GM21528 (cell line): ENCODE measurements around the gene HOXD13.

Source experiments
- ATAC-seq: cut with Tn5 transposase; IDR thresholded peaks from one replicate; pipeline ENCODE4 v1.9.1; 2021; ENCODE audit warnings: mild to moderate bottlenecking, moderate library complexity; ENCODE audit not compliant: unreplicated experiment, low FRiP score

HOXD13 gene

GRCh38 chr2:176080540-176081375 lies 11.8 kb upstream of the HOXD13 start:
- no peak for ATAC-seq

DNA sequence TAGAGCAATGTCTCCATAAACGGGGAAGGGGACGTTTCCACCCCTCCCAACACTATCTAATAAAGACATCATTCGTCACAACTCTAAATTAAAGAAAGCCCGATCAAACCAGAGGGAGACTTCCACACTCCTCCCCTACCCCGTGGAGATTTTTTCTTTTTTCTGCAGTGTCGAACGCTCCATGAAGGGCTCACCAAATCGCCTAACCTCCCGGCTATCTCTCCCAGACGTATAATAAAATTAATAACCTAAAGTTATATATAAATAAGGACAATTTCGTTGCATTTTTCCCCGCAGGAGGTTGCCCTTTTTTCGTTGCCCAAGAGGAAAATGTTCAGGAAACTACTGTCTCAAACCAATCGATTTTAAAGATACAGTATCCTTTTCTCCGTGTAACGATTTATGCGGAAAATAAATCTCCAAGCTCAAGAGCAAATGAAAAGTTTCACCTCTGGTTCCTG lies 11.1 kb upstream of the HOXD13 start:
- no peak for ATAC-seq

GRCh38 chr2:176081837-176082524 lies 10.5 kb upstream of the HOXD13 start:
- no peak for ATAC-seq

- no peak for ATAC-seq
These were observed 10.0 kb upstream of the HOXD13 start for GRCh38 chr2:176082525-176082823.

GRCh38 chr2:176082824-176083751 lies 9.4 kb upstream of the HOXD13 start:
- ATAC-seq: no peak

GRCh38 chr2:176083796-176084261 lies 8.7 kb upstream of the HOXD13 start, which contains the start of gene EVX2:
Gene EVX2 (minus strand): TSS chr2:176083962. CDS start chr2:176083776, 186 bp downstream.
- ATAC-seq: no peak

DNA sequence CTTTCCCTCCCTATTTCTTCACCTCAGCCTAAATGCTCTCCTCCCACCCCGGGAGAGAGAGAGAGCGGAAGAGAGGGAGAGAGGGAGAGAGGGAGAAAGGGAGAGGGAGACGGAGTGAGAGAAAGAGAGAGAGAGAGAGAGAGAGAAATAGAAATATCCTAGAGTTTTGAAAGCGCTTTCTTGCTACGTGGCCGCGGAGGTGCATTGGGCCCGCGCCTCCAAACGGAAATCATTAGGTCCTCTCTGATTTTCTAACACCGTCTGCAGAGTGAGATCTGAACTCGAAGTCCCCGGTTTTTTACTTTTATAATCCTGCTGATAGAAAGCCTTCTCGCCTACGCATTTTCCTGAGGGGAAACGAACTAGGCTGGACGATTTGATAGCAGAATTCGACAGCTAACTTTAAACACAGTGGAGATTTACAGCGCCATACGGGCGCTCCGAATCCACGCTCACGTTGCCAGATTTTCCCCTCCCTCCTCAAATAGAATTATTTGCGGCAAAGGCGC lies 7.9 kb upstream of the HOXD13 start:
- ATAC-seq: no peak

DNA sequence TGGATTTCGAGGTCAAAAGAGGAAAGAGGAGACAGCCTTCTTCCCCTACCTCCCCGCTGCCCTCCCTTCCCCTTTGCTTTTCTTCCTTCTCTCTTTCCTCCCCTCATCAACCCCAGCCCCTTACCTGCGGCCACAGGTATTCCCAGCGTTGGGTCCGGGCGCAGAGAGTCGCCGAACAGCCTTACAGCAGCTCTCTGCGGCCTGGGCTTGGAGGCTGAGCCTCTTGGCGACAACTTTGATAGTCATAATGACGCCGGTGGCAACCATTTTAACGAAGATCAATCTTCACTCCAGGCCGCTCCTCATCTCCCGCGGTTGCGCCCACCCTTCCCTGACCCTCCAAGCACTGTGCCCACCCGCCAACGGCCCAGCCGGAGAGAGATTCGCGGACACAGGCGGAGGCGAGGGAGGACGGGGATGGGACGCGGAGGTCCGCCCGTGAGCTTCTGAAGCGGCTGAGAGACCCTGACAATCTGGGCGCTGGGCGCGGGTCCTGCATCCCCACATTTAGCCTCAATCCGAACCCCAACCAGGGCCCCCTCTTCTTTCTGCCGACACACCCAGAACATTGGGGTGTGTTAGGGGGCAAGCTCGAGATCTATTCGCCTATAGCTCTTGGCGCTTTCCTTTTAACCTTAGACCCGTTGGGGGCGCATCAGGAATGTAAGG lies 7.3 kb upstream of the HOXD13 start:
- no peak for ATAC-seq

GRCh38 chr2:176085861-176086771 lies 6.4 kb upstream of the HOXD13 start:
- ATAC-seq: no peak

- no peak for ATAC-seq
These were observed 5.0 kb upstream of the HOXD13 start for GRCh38 chr2:176087330-176088047.

DNA sequence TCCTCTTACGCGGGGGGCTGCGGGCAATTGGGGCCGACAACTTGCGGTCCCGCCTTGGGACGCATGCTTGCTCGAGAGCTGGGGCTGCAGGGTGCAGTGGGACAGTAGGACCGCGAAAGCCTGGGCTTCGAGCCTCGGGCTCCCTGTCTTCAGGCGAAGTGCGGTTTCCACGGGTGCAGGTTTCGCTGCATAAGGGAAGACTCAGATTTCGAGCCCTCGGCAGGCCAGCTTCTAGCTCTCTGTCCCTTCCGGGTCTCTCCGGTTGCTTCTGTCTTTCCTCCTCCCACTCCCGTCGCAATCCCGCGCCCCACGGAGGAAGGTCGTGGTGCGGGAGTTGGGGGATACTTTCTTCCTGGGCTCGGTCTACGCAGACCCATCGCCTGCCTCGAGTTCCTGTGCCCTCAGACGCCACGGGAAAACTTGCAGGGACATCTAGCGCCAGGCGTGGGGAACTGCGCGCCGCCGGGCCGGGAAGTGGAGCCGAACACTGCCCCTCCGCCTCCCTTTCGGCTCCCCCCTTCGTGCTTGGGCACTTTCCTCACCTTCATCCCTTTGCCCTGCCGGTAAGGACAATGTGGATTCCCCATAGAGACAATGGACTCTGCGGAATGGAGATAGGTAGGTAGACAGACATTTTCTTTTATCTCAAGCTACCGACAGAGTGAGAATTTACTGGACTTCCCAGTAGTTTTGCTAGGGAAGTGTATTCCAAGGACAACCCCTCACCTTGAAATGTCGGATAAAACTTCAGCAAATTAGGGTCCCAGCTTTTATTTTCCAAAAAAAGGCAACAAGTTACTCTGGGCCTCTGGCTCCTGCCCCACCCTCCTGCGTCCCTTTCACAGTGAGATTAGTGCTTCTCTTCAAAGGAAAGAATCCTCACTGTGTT lies 4.2 kb upstream of the HOXD13 start:
- no peak for ATAC-seq

GRCh38 chr2:176088937-176089842 lies 3.3 kb upstream of the HOXD13 start:
- no peak for ATAC-seq

DNA sequence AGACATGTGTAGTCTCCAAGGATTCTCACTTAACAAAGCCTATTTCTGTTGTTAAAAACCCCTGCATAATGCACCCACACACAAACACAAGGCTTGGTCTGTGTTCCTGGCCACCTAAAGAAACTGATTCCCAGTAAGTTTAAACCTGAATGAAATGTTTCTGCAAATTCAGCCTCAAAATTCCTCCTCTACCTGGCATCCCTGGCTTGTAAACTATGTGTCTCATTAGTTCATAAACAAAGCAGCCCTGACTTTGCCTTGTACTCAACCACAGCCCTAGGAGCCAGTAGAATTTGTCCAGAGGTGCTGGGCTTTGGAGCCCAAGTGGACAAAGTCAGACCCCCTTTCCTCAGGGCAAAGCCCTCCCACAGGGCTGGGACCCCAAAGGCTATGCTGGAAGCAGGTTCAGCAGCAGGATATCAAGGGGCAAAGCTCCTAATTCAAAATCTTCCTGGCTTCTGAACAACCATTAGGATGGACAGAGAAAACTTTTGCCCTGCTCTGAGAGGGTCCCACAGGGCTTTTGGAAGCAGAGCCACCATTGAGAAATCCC lies 2.6 kb upstream of the HOXD13 start:
- ATAC-seq: no peak

DNA sequence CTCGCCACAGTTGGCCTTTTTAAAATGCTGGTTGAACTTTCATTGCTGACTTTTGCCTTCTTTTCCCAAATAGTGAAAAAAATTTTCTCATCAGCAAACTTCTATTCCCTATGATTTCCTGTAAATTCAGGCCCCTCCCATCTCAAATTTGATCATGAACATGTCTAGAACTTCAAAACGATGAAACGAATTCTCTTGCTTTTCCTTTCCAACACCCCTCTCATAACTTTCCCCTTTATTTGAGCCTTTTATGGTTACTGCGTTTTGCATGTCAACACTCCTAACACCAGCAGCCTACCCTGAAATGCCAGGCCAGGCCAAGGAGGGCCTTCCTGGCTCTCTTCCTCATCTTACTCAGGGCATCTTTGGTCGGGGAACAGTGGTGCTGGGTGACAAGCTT lies 1.7 kb upstream of the HOXD13 start:
- ATAC-seq: no peak

GRCh38 chr2:176091329-176092258 lies 927 bp upstream of the HOXD13 start:
- no peak for ATAC-seq
